H1 (cell line): ENCODE data around the gene KCNJ4.

Source experiments
- ATF2 ChIP-seq: IDR thresholded peaks from 2 replicates; pipeline ENCODE4 v1.6.1; 2012; ENCODE audit warnings: low read length, inconsistent platforms
- ATF3 ChIP-seq: IDR thresholded peaks from 2 replicates; pipeline ENCODE4 v1.6.1; 2011; ENCODE audit warnings: low read depth, mild to moderate bottlenecking, low read length; ENCODE audit not compliant: insufficient read depth
- BRCA1 ChIP-seq: IDR thresholded peaks from 2 replicates; pipeline ENCODE4 v1.6.1; 2012; ENCODE audit warnings: low read depth, low read length, improper control_type of control experiment
- CBX5 ChIP-seq: fragments of 300-800, 300-1000 bp; sonication (generic); IDR thresholded peaks from 2 replicates; pipeline ENCODE4 v1.7.1; 2016; ENCODE audit warnings: antibody characterized with exemption, low read length, low read depth
- CHD2 ChIP-seq: IDR thresholded peaks from 2 replicates; pipeline ENCODE4 v1.6.1; 2012; ENCODE audit warnings: low read length, improper control_type of control experiment
- CREB1 ChIP-seq: IDR thresholded peaks from 2 replicates; pipeline ENCODE4 v1.6.1; 2012; ENCODE audit warnings: inconsistent platforms
- CTCF ChIP-seq, 3 experiments: IDR thresholded peaks; 1 replicate in 2 of 3; 2 replicates in 1 of 3; pipeline versions ENCODE4 v1.5.1 to v1.6.1; 2011; ENCODE audit warnings: low read length in 3 of 3, mild to moderate bottlenecking in 3 of 3, inconsistent platforms in 2 of 3, low read depth in 1 of 3, moderate library complexity in 1 of 3; ENCODE audit not compliant: insufficient read depth in 1 of 3; ENCODE audit errors: control extremely low read depth in 1 of 3
- KDM1A ChIP-seq: fragments of 200-600, 300-600 bp; sonication (generic); IDR thresholded peaks from 2 replicates; pipeline ENCODE4 v1.7.1; 2016; ENCODE audit warnings: mild to moderate bottlenecking, low read length, borderline replicate concordance
- POLR2A ChIP-seq, 2 experiments: IDR thresholded peaks; 1 replicate in 1 of 2; 2 replicates in 1 of 2; pipeline ENCODE4 v1.6.1; 2011; ENCODE audit warnings: low read depth in 2 of 2, low read length in 2 of 2, mild to moderate bottlenecking in 2 of 2; ENCODE audit errors: control extremely low read depth in 1 of 2
- USF2 ChIP-seq: IDR thresholded peaks from 2 replicates; pipeline ENCODE4 v1.6.1; 2011; ENCODE audit warnings: low read length, improper control_type of control experiment

- TF ChIP-seq POLR2A (IDR thresholded peaks at IDR 0.05; ENCODE audit: control extremely low read depth in 1 of 2, low read depth in 2 of 2, low read length in 2 of 2) (no peak), BRCA1 (no peak), ATF3 (no peak), CBX5 (no peak), CTCF (IDR thresholded peaks at IDR 0.05; ENCODE audit: control extremely low read depth in 1 of 3, insufficient read depth in 1 of 3, low read depth in 1 of 3, low read length in 3 of 3) (no peak), ATF2 (no peak), USF2 (no peak), CHD2 (no peak), CREB1 (no peak), KDM1A (no peak)
Measured at GRCh38 chr22:38453996-38454352, 1.0 kb downstream of the KCNJ4 start.
